Mucosa of descending colon (tissue), 3 donors: ENCODE data around the gene CHST1. TPM values are rescaled to one million over a fixed set of nuclear protein-coding genes. Genes with fewer than 3 reads are reported as not detected.

Experiments
- ATAC-seq: fragments of 200-7000 bp; cut with Tn5 transposase; one replicate; pipeline ENCODE4 v1.9.1; 2020; ENCODE audit warnings: mild to moderate bottlenecking, moderate library complexity
- DNase-seq, 3 donors: peaks; one replicate each; pipeline ENCODE4 v3.0.0-alpha.2; 2020
- H3K36me3 ChIP-seq: fragments of 200-600 bp; one replicate; pipeline ENCODE4 v1.8.0; 2021; ENCODE audit warnings: low read depth, mild to moderate bottlenecking
- H3K4me1 ChIP-seq: fragments of 200-600 bp; one replicate; pipeline ENCODE4 v1.8.0; 2021; ENCODE audit warnings: low read depth, mild to moderate bottlenecking
- H3K4me3 ChIP-seq: fragments of 200-600 bp; one replicate; pipeline ENCODE4 v1.8.0; 2021; ENCODE audit warnings: mild to moderate bottlenecking
- H3K9me3 ChIP-seq: fragments of 200-600 bp; one replicate; pipeline ENCODE4 v1.8.0; 2021; ENCODE audit warnings: mild to moderate bottlenecking
- CTCF ChIP-seq: fragments of 200-600 bp; IDR thresholded peaks from one replicate; pipeline ENCODE4 v1.8.0; 2022; ENCODE audit warnings: antibody characterized with exemption, mild to moderate bottlenecking
- intact Hi-C, 2 donors: fragments of 100-400 bp; cut with DNase I in 1 of 2; cut with micrococcal nuclease in 1 of 2; formaldehyde crosslinking; loops; one replicate each; pipeline versions ENCODE4 v1.11.0 to v1.11.1; 2022; cut with DNase I, micrococcal nuclease
- total RNA-seq, 3 donors: library from RNA; stranded (reverse); fragmentation: NEBNext Ultra II Directional in 2 of 3; extraction: Animal tissue kit (Norgen Biotek cat#: 25700) in 2 of 3; gene quantifications; one replicate each; pipeline versions ENCODE4 v1.2.1 to v1.2.4, GENCODE V29; 2021 to 2023
- donor health status: DM: no; HTN: no; CAD: no; lungs with moderate emphysema.
- donor health status: DM: no; HTN: no; CAD: no.
- donor health status: DM: no; HTN: yes; CAD: no.

The CHST1 gene
- total RNA-seq, 3 donors from 2014 or later, result 0.58 to 2.8 (median 1.4) TPM

- DNase-seq (no peak), ATAC-seq (no peak)
- H3K4me3 ChIP-seq, result no peak overlapping the region
- no peaks in the 10 kb centered on the region for H3K9me3 ChIP-seq
- intact Hi-C loops, result loop anchor here (5.0 to 10.0 kb wide), 2 partner anchors 277 to 280 kb away; no protein-coding TSS in a partner anchor
- no peaks in the 10 kb centered on the region for H3K36me3 ChIP-seq
- H3K4me1 ChIP-seq, result no peaks in the 10 kb centered on the region
- TF ChIP-seq CTCF, result no peak
Measured at GRCh38 chr11:45651841-45652749, 13.3 kb downstream of the CHST1 start.

DNA sequence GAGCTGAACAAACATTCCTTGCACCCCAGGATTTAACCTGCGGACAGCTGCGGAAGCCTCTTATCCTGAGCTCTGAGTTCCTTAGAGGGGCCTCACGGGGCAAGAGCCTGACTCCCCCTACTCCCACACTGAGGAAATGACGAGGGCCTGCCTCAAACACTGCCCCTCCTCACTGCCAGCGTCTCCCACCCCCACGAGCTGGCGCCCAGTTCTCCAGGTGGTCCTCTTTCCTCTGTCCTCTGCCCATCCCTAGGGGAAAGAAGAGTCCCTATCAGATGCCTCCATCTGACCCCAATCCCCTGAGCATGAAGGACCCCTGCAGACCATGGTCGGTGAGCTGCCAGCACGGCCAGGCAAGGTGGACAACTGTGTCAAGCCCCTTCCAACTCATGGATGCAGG is 14.3 kb downstream of the CHST1 start:
- H3K36me3 ChIP-seq, result no peaks in the 10 kb centered on the region
- intact Hi-C loops, result loop anchor here (5.0 to 10.0 kb wide), 2 partner anchors 276 to 279 kb away; no protein-coding TSS in a partner anchor
- H3K4me3 ChIP-seq, result no peak overlapping the region
- ATAC-seq, result no peak
- no peaks in the 10 kb centered on the region for H3K4me1 ChIP-seq
- TF ChIP-seq CTCF, result no peak
- H3K9me3 ChIP-seq, result no peaks in the 10 kb centered on the region
- DNase-seq, result no peak

- intact Hi-C loops, result loop anchor here (5.0 to 10.0 kb wide), 2 partner anchors 276 to 278 kb away; no protein-coding TSS in a partner anchor
- ATAC-seq (no peak), DNase-seq (no peak)
- Histone ChIP-seq H3K9me3 (no peaks in the 10 kb centered on the region), H3K36me3 (no peaks in the 10 kb centered on the region), H3K4me1 (no peaks in the 10 kb centered on the region), H3K4me3 (no peak overlapping the region)
- no peak for TF ChIP-seq CTCF
Measured at GRCh38 chr11:45650166-45651095, 15.0 kb downstream of the CHST1 start.

DNA sequence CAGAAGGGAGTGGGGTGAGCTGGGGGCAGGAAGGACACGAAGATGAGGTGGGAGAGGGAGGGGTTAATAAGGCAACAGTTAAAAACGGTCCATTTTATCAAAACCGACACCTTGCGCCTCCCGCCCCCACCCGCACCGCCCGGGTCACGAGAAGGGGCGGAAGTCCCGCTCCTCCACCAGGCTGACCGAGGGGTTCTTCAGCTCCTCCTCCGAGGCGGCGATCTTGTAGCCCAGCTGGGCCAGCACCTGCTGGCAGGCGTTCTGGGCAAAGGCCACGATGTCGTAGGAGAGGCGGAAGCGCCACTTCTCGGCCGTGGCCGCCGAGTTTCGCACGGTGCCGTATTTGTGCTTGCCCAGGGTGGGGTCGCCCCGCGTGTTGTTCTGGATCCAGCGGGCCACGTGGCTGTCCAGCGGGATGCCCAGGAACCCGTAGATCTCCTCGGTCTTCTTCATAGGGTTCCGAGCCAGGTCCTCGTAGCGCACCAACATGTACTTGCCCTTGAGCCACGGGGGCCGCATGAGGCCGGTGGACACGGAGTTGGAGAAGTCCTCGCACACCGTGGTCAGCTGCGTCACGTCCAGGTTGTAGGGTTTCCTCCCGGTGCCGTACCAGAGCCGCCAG is 15.8 kb downstream of the CHST1 start:
- TF ChIP-seq CTCF, result no peak
- no peaks in the 10 kb centered on the region for H3K9me3 ChIP-seq
- H3K4me1 ChIP-seq, result no peaks in the 10 kb centered on the region
- ATAC-seq (no peak), DNase-seq (no peak)
- intact Hi-C loops, result loop anchor here (5.0 to 10.0 kb wide), 2 partner anchors 275 to 277 kb away; no protein-coding TSS in a partner anchor
- H3K4me3 ChIP-seq, result no peak overlapping the region
- no peaks in the 10 kb centered on the region for H3K36me3 ChIP-seq

DNA sequence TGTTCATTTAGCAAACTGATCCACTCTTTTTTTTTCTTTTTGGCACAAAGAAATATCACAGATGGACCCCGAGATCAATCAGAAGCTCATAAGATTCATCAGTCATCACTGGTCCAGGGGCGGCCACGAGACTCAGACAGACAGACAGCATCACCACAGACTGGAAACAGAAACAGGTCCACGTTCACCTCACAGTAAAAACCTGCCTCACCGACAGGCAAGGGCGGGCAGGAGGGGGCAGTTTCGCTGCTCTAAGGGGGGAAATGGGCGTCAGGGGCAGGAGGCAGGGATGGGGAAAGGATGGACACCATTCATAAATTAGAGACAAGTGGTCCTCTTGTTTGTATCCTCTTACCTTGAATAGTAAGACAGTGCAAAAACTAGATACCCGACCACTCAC is 16.5 kb downstream of the CHST1 start:
- TF ChIP-seq CTCF, result no peak
- Histone ChIP-seq H3K36me3 (no peaks in the 10 kb centered on the region), H3K4me1 (peaks cover 3% of the 10 kb centered on the region), H3K9me3 (no peaks in the 10 kb centered on the region), H3K4me3 (no peak overlapping the region)
- intact Hi-C loops, result no loop called here
- ATAC-seq, result no peak
- DNase-seq, result no peak
